H1 (cell line): Measurements from ENCODE around the gene SFTPA2. TPM values are rescaled to one million over a fixed set of nuclear protein-coding genes. Genes with fewer than 3 reads are reported as not detected.
"Not testable (repeated sequence)": the region's sequence is repeated elsewhere in the genome, so short reads cannot be mapped to it uniquely, and the experiment has no call there.

Experiments used
- CTCF ChIA-PET: fragments of 300-600 bp; sonication (Branson Sonifier 250); formaldehyde crosslinking; loops from one replicate; lab custom pipeline; 2021; ENCODE audit not compliant: partially characterized antibody; lab: Charles Lee
- POLR2A ChIA-PET: fragments of 300-600 bp; sonication (Branson Sonifier 250); formaldehyde crosslinking; loops from one replicate; lab custom pipeline; 2021; ENCODE audit warnings: inconsistent platforms; ENCODE audit not compliant: partially characterized antibody; lab: Charles Lee
- DNase-seq, 2 experiments: peaks; one replicate each; pipeline versions ENCODE4 v3.0.0 to v3.0.0-alpha.2; 2010 to 2022; ENCODE audit warnings: low spot score in 2 of 2, low read depth in 1 of 2, mixed read lengths in 1 of 2
- FAIRE-seq: peaks from 2 replicates; lab custom pipeline; 2011; peaks lifted over from hg19 to GRCh38; lab: Jason Lieb, UNC
- H2AFZ ChIP-seq: 2 replicates; pipeline ENCODE4 v1.8.1; 2012; ENCODE audit warnings: low read length, inconsistent platforms
- H2AK5ac ChIP-seq: 2 replicates; pipeline ENCODE4 v1.6.1; 2013; ENCODE audit warnings: low read depth, low read length
- H2BK120ac ChIP-seq: replicated peaks from 2 replicates; pipeline ENCODE3; 2013; ENCODE audit warnings: low read depth, low read length, inconsistent platforms
- H2BK12ac ChIP-seq: 2 replicates; pipeline ENCODE4 v1.6.1; 2013; ENCODE audit warnings: low read depth, low read length
- H2BK15ac ChIP-seq: 2 replicates; pipeline ENCODE4 v1.6.1; 2013; ENCODE audit warnings: low read length
- H2BK20ac ChIP-seq: 2 replicates; pipeline ENCODE4 v1.6.1; 2013; ENCODE audit warnings: low read length
- H2BK5ac ChIP-seq: 2 replicates; pipeline ENCODE4 v1.6.1; 2013; ENCODE audit warnings: low read depth, low read length
- H3K14ac ChIP-seq: 2 replicates; pipeline ENCODE4 v1.6.1; 2013; ENCODE audit warnings: inconsistent platforms; ENCODE audit not compliant: insufficient read length
- H3K18ac ChIP-seq: 2 replicates; pipeline ENCODE4 v1.6.1; 2013; ENCODE audit warnings: low read length; ENCODE audit errors: extremely low read depth
- H3K23ac ChIP-seq: 2 replicates; pipeline ENCODE4 v1.6.1; 2013; ENCODE audit warnings: inconsistent platforms; ENCODE audit not compliant: insufficient read length
- H3K23me2 ChIP-seq: 2 replicates; pipeline ENCODE4 v1.6.1; 2013; ENCODE audit warnings: low read depth, low read length
- H3K27ac ChIP-seq: 2 replicates; pipeline ENCODE4 v1.6.1; 2011; ENCODE audit warnings: low read depth, low read length, inconsistent platforms
- H3K27me3 ChIP-seq, 4 experiments: replicated peaks in 1 of 4; 1 replicate in 1 of 4; 2 replicates in 3 of 4; pipeline versions ENCODE4 v1.6.1 to v1.8.1; 2011 to 2013; ENCODE audit warnings: low read length in 3 of 4, mild to moderate bottlenecking in 3 of 4, inconsistent platforms in 2 of 4, mixed read lengths in 2 of 4, moderate library complexity in 1 of 4; ENCODE audit not compliant: control insufficient read depth in 3 of 4, insufficient read depth in 3 of 4; ENCODE audit errors: extremely low read depth in 1 of 4
- H3K36me3 ChIP-seq, 4 experiments: 2 replicates each; pipeline versions ENCODE4 v1.6.1 to v1.8.1; 2011 to 2013; ENCODE audit warnings: mild to moderate bottlenecking in 4 of 4, low read length in 3 of 4, moderate library complexity in 2 of 4, control low read depth in 1 of 4, inconsistent platforms in 1 of 4; ENCODE audit not compliant: insufficient read depth in 4 of 4, control insufficient read depth in 2 of 4
- H3K4ac ChIP-seq: replicated peaks from 2 replicates; pipeline ENCODE3; 2013; ENCODE audit warnings: low read length, low read depth, mixed read lengths, inconsistent platforms; ENCODE audit not compliant: insufficient read length
- H3K4me1 ChIP-seq, 4 experiments: replicated peaks in 1 of 4; 1 replicate in 1 of 4; 2 replicates in 3 of 4; pipeline versions ENCODE4 v1.6.1 to v1.8.1; 2011 to 2013; ENCODE audit warnings: low read length in 3 of 4, inconsistent platforms in 2 of 4, mixed read lengths in 1 of 4; ENCODE audit not compliant: insufficient read depth in 4 of 4, control insufficient read depth in 3 of 4
- H3K4me2 ChIP-seq, 2 experiments: 2 replicates each; pipeline versions ENCODE4 v1.6.1 to v1.8.1; 2011 to 2013; ENCODE audit warnings: low read depth in 2 of 2, low read length in 2 of 2, control low read depth in 1 of 2, inconsistent platforms in 1 of 2, mild to moderate bottlenecking in 1 of 2; ENCODE audit not compliant: insufficient read depth in 1 of 2
- H3K4me3 ChIP-seq, 4 experiments: fragments of 200-600, 300-600 bp in 1 of 4; sonication (generic), shearing (Covaris generic), sonication (Bioruptor Twin) in 1 of 4; 2 replicates each; pipeline versions ENCODE4 v1.5.1 to v1.8.1; 2011 to 2016; ENCODE audit warnings: low read length in 4 of 4, low read depth in 3 of 4, control low read depth in 2 of 4, inconsistent platforms in 2 of 4, mild to moderate bottlenecking in 2 of 4, mixed read lengths in 1 of 4, moderate library complexity in 1 of 4; ENCODE audit not compliant: insufficient read depth in 2 of 4; ENCODE audit errors: extremely low read depth in 1 of 4
- H3K56ac ChIP-seq: replicated peaks from 2 replicates; pipeline ENCODE3; 2013; ENCODE audit warnings: low read depth, mild to moderate bottlenecking, mixed read lengths, low read length, inconsistent platforms; ENCODE audit not compliant: insufficient read length
- H3K79me1 ChIP-seq: 2 replicates; pipeline ENCODE4 v1.6.1; 2013; ENCODE audit warnings: low read depth, low read length, control low read depth
- H3K79me2 ChIP-seq, 2 experiments: 2 replicates each; pipeline versions ENCODE4 v1.6.1 to v1.8.1; 2012 to 2013; ENCODE audit warnings: low read length in 2 of 2, mild to moderate bottlenecking in 2 of 2, inconsistent platforms in 1 of 2; ENCODE audit not compliant: insufficient read depth in 2 of 2, control insufficient read depth in 1 of 2
- H3K9ac ChIP-seq, 4 experiments: replicated peaks in 1 of 4; 1 replicate in 1 of 4; 2 replicates in 3 of 4; pipeline versions ENCODE4 v1.6.1 to v1.8.1; 2011 to 2013; ENCODE audit warnings: low read depth in 3 of 4, low read length in 3 of 4, control low read depth in 2 of 4, mild to moderate bottlenecking in 2 of 4, moderate library complexity in 2 of 4, inconsistent platforms in 1 of 4; ENCODE audit errors: extremely low read depth in 1 of 4
- H3K9me3 ChIP-seq, 2 experiments: 2 replicates each; pipeline versions ENCODE4 v1.6.1 to v1.8.1; 2012 to 2013; ENCODE audit warnings: mild to moderate bottlenecking in 2 of 2, moderate library complexity in 2 of 2, control low read depth in 1 of 2, inconsistent platforms in 1 of 2, low read depth in 1 of 2, low read length in 1 of 2, mixed read lengths in 1 of 2; ENCODE audit not compliant: insufficient read depth in 2 of 2
- H4K20me1 ChIP-seq, 2 experiments: replicated peaks in 1 of 2; 2 replicates each; pipeline versions ENCODE3 to v1.8.1; 2011 to 2013; ENCODE audit warnings: inconsistent platforms in 2 of 2, low read length in 2 of 2, mild to moderate bottlenecking in 1 of 2; ENCODE audit not compliant: insufficient read depth in 2 of 2, control insufficient read depth in 1 of 2
- H4K5ac ChIP-seq: 2 replicates; pipeline ENCODE4 v1.6.1; 2013; ENCODE audit warnings: low read length, low read depth, mixed read lengths, inconsistent platforms; ENCODE audit not compliant: insufficient read length
- H4K8ac ChIP-seq: 2 replicates; pipeline ENCODE4 v1.8.0; 2013; ENCODE audit warnings: mild to moderate bottlenecking, moderate library complexity, low read length, inconsistent platforms; ENCODE audit not compliant: insufficient read depth; ENCODE audit errors: extremely low read depth
- H4K91ac ChIP-seq: replicated peaks from 2 replicates; pipeline ENCODE3; 2013; ENCODE audit warnings: low read length, mixed read lengths, inconsistent platforms; ENCODE audit not compliant: insufficient read length
- SRF ChIP-seq: IDR thresholded peaks from 2 replicates; pipeline ENCODE4 v1.6.1; 2011; ENCODE audit warnings: mild to moderate bottlenecking, low read depth, low read length, moderate library complexity
- WGBS, 2 experiments: shearing (Covaris generic) in 1 of 2; methylation state at CpG; one replicate each; pipeline versions ENCODE4 v1.1.6 to v1.1.7; 2013 to 2015; ENCODE audit warnings: low lambda C conversion rate in 2 of 2, mixed read lengths in 2 of 2, inconsistent platforms in 1 of 2, low coverage in 1 of 2, missing lambda C conversion rate in 1 of 2; ENCODE audit not compliant: insufficient replicate concordance in 2 of 2, insufficient coverage in 1 of 2, insufficient read length in 1 of 2; ENCODE audit errors: extremely low coverage in 1 of 2, missing lambda C conversion rate in 1 of 2; 5-methylcytosine and 5-hydroxymethylcytosine counted together
- polyA plus RNA-seq, 7 experiments: library from polyadenylated mRNA; depleted of rRNA in 3 of 7; stranded (reverse) in 5 of 7; unstranded in 2 of 7; fragments of >200 nt in 5 of 7; fragments of 200-250 nt in 2 of 7; gene quantifications; 1 replicate in 5 of 7; 2 replicates in 1 of 7; 4 replicates in 1 of 7; pipeline versions ENCODE4 v1.2.1 to v1.2.3, GENCODE V29; 2011 to 2013; ENCODE audit warnings: missing spikeins in 2 of 7, mixed read lengths in 2 of 7
- total RNA-seq: library from RNA; stranded (reverse); fragmentation: NEBNext Ultra II Directional; extraction: Animal tissue kit (Norgen Biotek cat#: 25700); gene quantifications from 2 replicates; pipeline ENCODE4 v1.2.1, GENCODE V29; 2021

Gene SFTPA2
- total and polyA plus RNA-seq, 2 of the 8 experiments (the other 6 are each of a cell fraction or from before 2014, with no cell fraction given), result not detected

DNA sequence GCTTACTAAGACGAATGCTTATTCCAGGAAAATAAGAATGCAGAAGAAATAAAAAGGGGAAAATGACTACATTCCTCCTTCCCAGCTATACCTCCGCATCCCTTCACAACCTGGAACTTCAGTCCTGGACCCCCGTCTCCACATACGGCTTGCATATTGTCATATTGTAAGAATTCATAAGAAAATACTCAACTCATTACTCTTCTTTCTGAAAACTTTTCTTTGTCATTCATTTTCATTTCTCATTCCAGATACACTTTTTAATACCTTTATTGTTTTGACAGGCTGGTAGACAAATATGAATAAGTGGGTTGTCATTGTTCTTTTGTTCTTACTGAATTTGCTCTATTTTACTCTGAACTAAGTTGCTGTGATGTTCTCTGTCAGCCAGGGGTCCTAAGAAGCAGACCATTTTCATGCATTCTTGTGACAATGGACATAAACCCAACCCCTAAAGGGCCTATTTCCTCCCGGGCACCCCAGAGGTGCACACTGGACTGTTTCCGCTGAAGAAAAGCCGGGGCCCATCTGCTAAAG is 23.3 kb upstream of the SFTPA2 start (continued):
- TF ChIP-seq SRF, result no peak

- POLR2A ChIA-PET, H3K27me3 ChIP-seq, H2AK5ac ChIP-seq, H2BK5ac ChIP-seq, H3K4ac ChIP-seq, H2BK20ac ChIP-seq, H3K36me3 ChIP-seq, H2BK120ac ChIP-seq, H3K56ac ChIP-seq, H4K5ac ChIP-seq, H4K8ac ChIP-seq, H3K79me2 ChIP-seq, H3K14ac ChIP-seq, H4K20me1 ChIP-seq, H3K9me3 ChIP-seq, H3K9ac ChIP-seq, H3K4me1 ChIP-seq, H2BK15ac ChIP-seq, H3K79me1 ChIP-seq, DNase-seq, H3K4me3 ChIP-seq, H3K23ac ChIP-seq, H3K27ac ChIP-seq, H3K23me2 ChIP-seq, H2BK12ac ChIP-seq, H3K4me2 ChIP-seq, H4K91ac ChIP-seq, H3K18ac ChIP-seq, H2AFZ ChIP-seq: not testable (repeated sequence)
- FAIRE-seq, result peak; percentile 45
- CTCF ChIA-PET, result interaction anchor here (2.7 kb wide), 1 partner anchor 11 kb away, joined by 10 read pairs; no protein-coding TSS in a partner anchor
- 100% methylated on average over 3 of the region's 6 CpGs; no CpG with 5 or more reads in 1 of the 2 experiments for WGBS, 2 experiments
These were observed 22.7 kb upstream of the SFTPA2 start for GRCh38 chr10:79582954-79583353.
